Hematopoietic multipotent progenitor cell treated with erythropoietin and hydrocortisone succinate and interleukin-3 and kit ligand, for 4 days (in vitro differentiated cells): Measurements from ENCODE around the gene DEF6.
"Not testable (repeated sequence)": the region's sequence is repeated elsewhere in the genome, so short reads cannot be mapped to it uniquely, and the experiment has no call there.

Experiments
- DNase-seq: peaks from one replicate; pipeline ENCODE4 v3.0.0-alpha.2; 2015

Gene DEF6

GRCh38 chr6:35283361-35283760 lies 14.3 kb upstream of the DEF6 start:
- DNase-seq, result no peak

- no peak for DNase-seq
Observed at GRCh38 chr6:35287671-35288396, 9.8 kb upstream of the DEF6 start.

GRCh38 chr6:35288834-35289233 lies 8.8 kb upstream of the DEF6 start:
- DNase-seq, result no peak

- DNase-seq, result no peak
Observed at GRCh38 chr6:35291491-35291890, 6.1 kb upstream of the DEF6 start.

GRCh38 chr6:35292494-35292893 lies 5.1 kb upstream of the DEF6 start:
- no peak for DNase-seq

- no peak for DNase-seq
Observed at GRCh38 chr6:35293681-35294080, 3.9 kb upstream of the DEF6 start.

GRCh38 chr6:35294308-35294945 lies 3.2 kb upstream of the DEF6 start:
- DNase-seq, result peak; percentile 63

GRCh38 chr6:35295036-35295435 lies 2.6 kb upstream of the DEF6 start:
- no peak for DNase-seq

- no peak for DNase-seq
Observed at GRCh38 chr6:35295521-35296315, 1.9 kb upstream of the DEF6 start.

GRCh38 chr6:35296931-35297600 lies 552 bp upstream of the DEF6 start:
- no peak for DNase-seq

GRCh38 chr6:35298625-35299140 lies 1.1 kb downstream of the DEF6 start:
- DNase-seq, result peak; percentile 47

- peak; percentile 93 for DNase-seq
Observed at GRCh38 chr6:35299674-35300073, 2.1 kb downstream of the DEF6 start.

GRCh38 chr6:35300848-35301247 lies 3.2 kb downstream of the DEF6 start:
- DNase-seq, result peak; percentile 85

- peak; percentile 92 for DNase-seq
Observed at GRCh38 chr6:35302604-35303241, 5.1 kb downstream of the DEF6 start.

GRCh38 chr6:35304299-35304698 lies 6.7 kb downstream of the DEF6 start:
- no peak for DNase-seq

GRCh38 chr6:35305117-35305516 lies 7.5 kb downstream of the DEF6 start:
- DNase-seq, result no peak

GRCh38 chr6:35307138-35307537 lies 9.5 kb downstream of the DEF6 start:
- DNase-seq, result not testable (repeated sequence)

GRCh38 chr6:35308543-35308942 lies 10.9 kb downstream of the DEF6 start:
- not testable (repeated sequence) for DNase-seq

- DNase-seq, result no peak
Observed at GRCh38 chr6:35309611-35310264, 12.1 kb downstream of the DEF6 start.

- no peak for DNase-seq
Observed at GRCh38 chr6:35310265-35310831, 12.7 kb downstream of the DEF6 start.

GRCh38 chr6:35311390-35312075 lies 13.9 kb downstream of the DEF6 start:
- DNase-seq, result peak; percentile 67
